CD14-positive monocyte (primary cell): Measurements from ENCODE around the gene PCDH1. TPM values are rescaled to one million over a fixed set of nuclear protein-coding genes. Genes with fewer than 3 reads are reported as not detected.

ENCODE experiments used
- DNase-seq, 3 donors: peaks; one replicate each; pipeline ENCODE4 v3.0.0-alpha.2; 2011 to 2022
- H2AFZ ChIP-seq: 2 replicates; pipeline ENCODE4 v1.6.0; 2012; ENCODE audit warnings: mild to moderate bottlenecking, low read depth, low read length, inconsistent platforms; ENCODE audit not compliant: insufficient read depth, poor library complexity, severe bottlenecking
- H3K27ac ChIP-seq, 2 donors: 1 replicate in 1 of 2; 2 replicates in 1 of 2; pipeline ENCODE4 v1.5.1; 2012 to 2013; ENCODE audit warnings: low read length in 2 of 2, control low read depth in 1 of 2, inconsistent platforms in 1 of 2, low read depth in 1 of 2, mild to moderate bottlenecking in 1 of 2
- H3K27me3 ChIP-seq, 2 donors: one replicate each; pipeline versions ENCODE4 v1.6.0 to v1.6.1; 2011 to 2013; ENCODE audit warnings: low read length in 2 of 2; ENCODE audit not compliant: control insufficient read depth in 2 of 2, insufficient read depth in 2 of 2
- H3K36me3 ChIP-seq, 2 donors: replicated peaks in 1 of 2; 1 replicate in 1 of 2; 2 replicates in 1 of 2; pipeline versions ENCODE4 v1.5.1 to v1.6.1; 2012 to 2013; ENCODE audit warnings: low read length in 2 of 2, control low read depth in 1 of 2, inconsistent platforms in 1 of 2, mild to moderate bottlenecking in 1 of 2; ENCODE audit not compliant: insufficient read depth in 2 of 2, control insufficient read depth in 1 of 2
- H3K4me1 ChIP-seq, 2 donors: 1 replicate in 1 of 2; 2 replicates in 1 of 2; pipeline versions ENCODE4 v1.5.1 to v1.6.1; 2012 to 2013; ENCODE audit warnings: low read length in 2 of 2, control low read depth in 1 of 2, inconsistent platforms in 1 of 2, mild to moderate bottlenecking in 1 of 2, moderate library complexity in 1 of 2; ENCODE audit not compliant: insufficient read depth in 2 of 2, control insufficient read depth in 1 of 2
- H3K4me2 ChIP-seq: replicated peaks from 2 replicates; pipeline ENCODE3; 2012; ENCODE audit warnings: low read length, moderate library complexity, mild to moderate bottlenecking; ENCODE audit not compliant: poor library complexity, severe bottlenecking; ENCODE audit errors: extremely low read depth
- H3K4me3 ChIP-seq, 3 experiments: fragments of 200-600 bp in 1 of 3; sonication (generic) in 1 of 3; replicated peaks in 1 of 3; 1 replicate in 2 of 3; 2 replicates in 1 of 3; pipeline ENCODE4 v1.5.1; 2011 to 2013; ENCODE audit warnings: low read length in 3 of 3, mild to moderate bottlenecking in 3 of 3, control low read depth in 2 of 3, low read depth in 2 of 3, inconsistent platforms in 1 of 3, moderate library complexity in 1 of 3
- H3K79me2 ChIP-seq: 2 replicates; pipeline ENCODE4 v1.6.0; 2012; ENCODE audit warnings: mild to moderate bottlenecking, control low read depth, inconsistent platforms, low read length, moderate library complexity; ENCODE audit not compliant: insufficient read depth
- H3K9ac ChIP-seq: 2 replicates; pipeline ENCODE4 v1.6.0; 2017; ENCODE audit warnings: low read length, mild to moderate bottlenecking; ENCODE audit not compliant: insufficient read depth, poor library complexity, severe bottlenecking
- H3K9me3 ChIP-seq, 2 donors: replicated peaks in 1 of 2; 1 replicate in 1 of 2; 2 replicates in 1 of 2; pipeline versions ENCODE4 v1.5.1 to v1.6.1; 2012 to 2013; ENCODE audit warnings: low read length in 2 of 2, control low read depth in 1 of 2; ENCODE audit not compliant: control insufficient read depth in 1 of 2, insufficient read depth in 1 of 2
- H4K20me1 ChIP-seq: 2 replicates; pipeline ENCODE4 v1.6.0; 2012; ENCODE audit warnings: mild to moderate bottlenecking, low read length, control low read depth, moderate library complexity; ENCODE audit not compliant: insufficient read depth
- H3K27ac Mint-ChIP-seq, 7 donors: one replicate each; pipeline ENCODE4 v1.8.0; 2020; ENCODE audit warnings: mild to moderate bottlenecking in 7 of 7, mixed read lengths in 7 of 7, moderate library complexity in 6 of 7, inconsistent platforms in 2 of 7
- H3K27me3 Mint-ChIP-seq, 3 donors: one replicate each; pipeline ENCODE4 v1.8.0; 2021 to 2022; ENCODE audit warnings: low read depth in 3 of 3, mild to moderate bottlenecking in 3 of 3, mixed read lengths in 3 of 3, moderate library complexity in 3 of 3, inconsistent platforms in 1 of 3
- H3K36me3 Mint-ChIP-seq, 2 donors: one replicate each; pipeline ENCODE4 v1.8.0; 2020; ENCODE audit warnings: mixed read lengths in 2 of 2, inconsistent platforms in 1 of 2, mild to moderate bottlenecking in 1 of 2
- H3K4me1 Mint-ChIP-seq: one replicate; pipeline ENCODE4 v1.8.0; 2020; ENCODE audit warnings: mild to moderate bottlenecking, mixed read lengths
- H3K4me3 Mint-ChIP-seq, 2 donors: one replicate each; pipeline ENCODE4 v1.8.0; 2020; ENCODE audit warnings: mild to moderate bottlenecking in 2 of 2, mixed read lengths in 2 of 2, moderate library complexity in 1 of 2
- H3K9me3 Mint-ChIP-seq, 7 donors: one replicate each; pipeline ENCODE4 v1.8.0; 2020 to 2022; ENCODE audit warnings: mixed read lengths in 7 of 7, mild to moderate bottlenecking in 6 of 7, moderate library complexity in 6 of 7, inconsistent platforms in 2 of 7
- WGBS: methylation state at CpG from one replicate; pipeline ENCODE4 v1.1.5; 2013; ENCODE audit warnings: missing lambda C conversion rate; ENCODE audit not compliant: insufficient coverage; 5-methylcytosine and 5-hydroxymethylcytosine counted together
- intact Hi-C, 2 donors: fragments of 100-400 bp; cut with micrococcal nuclease; formaldehyde crosslinking; loops; one replicate each; pipeline versions ENCODE4 v1.15.0 to v1.15.1; 2023
- polyA plus RNA-seq, 3 donors: library from polyadenylated mRNA; depleted of rRNA in 1 of 3; unstranded in 2 of 3; stranded (reverse) in 1 of 3; fragments of 300-500 nt in 2 of 3; fragments of >200 nt in 1 of 3; fragmentation: Illumina TruSeq in 2 of 3; gene quantifications; 1 replicate in 2 of 3; 2 replicates in 1 of 3; pipeline ENCODE4 v1.2.3, GENCODE V29; 2012 to 2021
- TF ChIP-seq, protein P1 (sequence below): fragments of 200-600 bp; IDR thresholded peaks from one replicate; pipeline ENCODE4 v1.8.0; 2022; ENCODE audit warnings: antibody characterized with exemption, mild to moderate bottlenecking

Gene PCDH1
- polyA plus RNA-seq, 3 donors: not detected

DNA sequence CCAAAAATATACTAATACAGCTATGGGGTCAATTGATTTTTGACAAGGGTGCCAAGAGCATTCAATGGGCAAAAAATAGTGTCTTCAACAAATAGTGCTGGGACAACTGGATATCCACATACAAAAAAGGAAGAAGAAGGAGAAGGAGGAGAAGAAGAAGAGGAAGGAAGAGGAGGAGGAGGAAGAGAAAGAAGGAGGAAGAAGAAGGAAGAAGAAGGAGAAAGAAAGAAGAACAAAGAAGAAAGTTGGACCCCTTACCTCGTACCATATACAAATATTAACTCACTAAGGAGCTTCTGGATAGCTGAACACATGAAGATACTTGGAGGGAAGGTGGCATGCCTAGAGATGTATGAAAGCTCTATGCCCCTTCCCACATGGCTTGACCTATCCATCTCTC lies 28.3 kb upstream of the PCDH1 start:
- H3K9ac ChIP-seq: no peak overlapping the region
- H2AFZ ChIP-seq: no peak overlapping the region
- no peak overlapping the region for H3K4me2 ChIP-seq
- Mint-ChIP-seq H3K27ac (peak overlapping the region in 1 of 7 donors; percentile 17), H3K4me1 (peaks cover 24% of the 10 kb centered on the region), H3K9me3 (peaks cover 0 to 8% (median 3%) of the 10 kb centered on the region in 7 donors), H3K4me3 (no peak overlapping the region), H3K27me3 (peaks cover 2 to 5% (median 3%) of the 10 kb centered on the region in 3 donors), H3K36me3 (no peaks in the 10 kb centered on the region)
- no peaks in the 10 kb centered on the region for H3K9me3 ChIP-seq
- no peaks in the 10 kb centered on the region for H3K79me2 ChIP-seq
- H4K20me1 ChIP-seq: no peaks in the 10 kb centered on the region
- no peaks in the 10 kb centered on the region for H3K36me3 ChIP-seq
- DNase-seq: no peak
- H3K4me1 ChIP-seq: peaks cover 24 to 25% of the 10 kb centered on the region in 2 donors
- H3K27ac ChIP-seq: no peak overlapping the region
- no CpG with 5 or more reads among the region's 1 CpG for WGBS
- no peaks in the 10 kb centered on the region for H3K27me3 ChIP-seq
- TF ChIP-seq, protein P1, sequence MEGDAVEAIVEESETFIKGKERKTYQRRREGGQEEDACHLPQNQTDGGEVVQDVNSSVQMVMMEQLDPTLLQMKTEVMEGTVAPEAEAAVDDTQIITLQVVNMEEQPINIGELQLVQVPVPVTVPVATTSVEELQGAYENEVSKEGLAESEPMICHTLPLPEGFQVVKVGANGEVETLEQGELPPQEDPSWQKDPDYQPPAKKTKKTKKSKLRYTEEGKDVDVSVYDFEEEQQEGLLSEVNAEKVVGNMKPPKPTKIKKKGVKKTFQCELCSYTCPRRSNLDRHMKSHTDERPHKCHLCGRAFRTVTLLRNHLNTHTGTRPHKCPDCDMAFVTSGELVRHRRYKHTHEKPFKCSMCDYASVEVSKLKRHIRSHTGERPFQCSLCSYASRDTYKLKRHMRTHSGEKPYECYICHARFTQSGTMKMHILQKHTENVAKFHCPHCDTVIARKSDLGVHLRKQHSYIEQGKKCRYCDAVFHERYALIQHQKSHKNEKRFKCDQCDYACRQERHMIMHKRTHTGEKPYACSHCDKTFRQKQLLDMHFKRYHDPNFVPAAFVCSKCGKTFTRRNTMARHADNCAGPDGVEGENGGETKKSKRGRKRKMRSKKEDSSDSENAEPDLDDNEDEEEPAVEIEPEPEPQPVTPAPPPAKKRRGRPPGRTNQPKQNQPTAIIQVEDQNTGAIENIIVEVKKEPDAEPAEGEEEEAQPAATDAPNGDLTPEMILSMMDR: no peak
- intact Hi-C loops: no loop called here
- no peak overlapping the region for H3K4me3 ChIP-seq

DNA sequence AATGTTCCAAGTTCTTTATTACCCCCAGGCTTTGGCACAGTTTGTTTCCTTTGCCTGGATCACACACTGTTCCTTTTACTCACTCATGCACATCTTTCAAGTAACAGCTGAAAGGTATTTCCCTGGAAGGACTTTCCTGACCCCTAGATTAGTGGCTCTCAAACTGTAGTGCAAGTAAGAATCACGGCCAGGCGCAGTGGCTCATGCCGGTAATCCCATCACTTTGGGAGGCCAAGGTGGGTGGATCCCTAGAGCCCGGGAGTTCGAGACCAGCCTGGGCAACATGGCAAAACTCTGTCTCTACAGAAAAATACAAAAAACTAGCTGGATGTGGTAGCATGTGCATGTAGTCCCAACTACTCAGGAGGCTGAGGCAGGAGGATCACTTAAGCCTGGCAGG lies 26.3 kb upstream of the PCDH1 start:
- Mint-ChIP-seq H3K4me3 (no peak overlapping the region), H3K4me1 (peaks cover 24% of the 10 kb centered on the region), H3K9me3 (peaks cover 0 to 8% (median 3%) of the 10 kb centered on the region in 7 donors), H3K36me3 (no peaks in the 10 kb centered on the region), H3K27me3 (peaks cover 2 to 5% (median 3%) of the 10 kb centered on the region in 3 donors), H3K27ac (no peak overlapping the region)
- no peaks in the 10 kb centered on the region for H3K27me3 ChIP-seq
- H3K79me2 ChIP-seq: no peaks in the 10 kb centered on the region
- no peaks in the 10 kb centered on the region for H3K9me3 ChIP-seq
- no peak overlapping the region for H3K4me2 ChIP-seq
- H3K27ac ChIP-seq: no peak overlapping the region
- intact Hi-C loops: no loop called here
- H3K4me1 ChIP-seq: peaks cover 24 to 25% of the 10 kb centered on the region in 2 donors
- DNase-seq: no peak
- H4K20me1 ChIP-seq: no peaks in the 10 kb centered on the region
- H3K36me3 ChIP-seq: no peaks in the 10 kb centered on the region
- H2AFZ ChIP-seq: no peak overlapping the region
- WGBS: 100% methylated on average over 3 of the region's 5 CpGs
- no peak overlapping the region for H3K9ac ChIP-seq
- H3K4me3 ChIP-seq: no peak overlapping the region
- TF ChIP-seq, protein P1: no peak
